IMR-90 (cell line): ENCODE measurements around the gene HDGF. TPM values are rescaled to one million over a fixed set of nuclear protein-coding genes. Genes with fewer than 3 reads are reported as not detected.

Experiments
- ATAC-seq: fragments of 200-7000 bp; cut with Tn5 transposase; 2 replicates; pipeline ENCODE4 v1.9.1; 2020; ENCODE audit warnings: low read depth, mild to moderate bottlenecking, moderate library complexity
- BruUV-seq: library from RNA; stranded (reverse); fragments of 400-500 nt; replicated peaks from 2 replicates; lab custom pipeline; 2021; lab: Mats Ljungman, UMichigan
- CTCF ChIA-PET: fragments of 300-600 bp; formaldehyde crosslinking; extraction: SDS; loops from one replicate; lab custom pipeline; 2021; ENCODE audit warnings: antibody characterized with exemption; lab: Yijun Ruan, JAX
- POLR2A ChIA-PET: fragments of 300-600 bp; sonication (Branson Sonifier 250); formaldehyde crosslinking; loops from one replicate; lab custom pipeline; 2022; ENCODE audit warnings: antibody characterized with exemption; ENCODE audit not compliant: unreplicated experiment; lab: Charles Lee
- DNase-seq: peaks from one replicate; pipeline ENCODE4 v3.0.0; 2013
- H2AFZ ChIP-seq: replicated peaks from 2 replicates; pipeline ENCODE3; 2013; ENCODE audit warnings: low read length, mild to moderate bottlenecking; ENCODE audit not compliant: poor library complexity
- H2AK5ac ChIP-seq: 2 replicates; pipeline ENCODE4 v1.6.1; 2013; ENCODE audit warnings: low read depth, low read length, inconsistent platforms
- H2AK9ac ChIP-seq: replicated peaks from 2 replicates; pipeline ENCODE3; 2013; ENCODE audit warnings: mild to moderate bottlenecking, low read depth, low read length, moderate library complexity; ENCODE audit not compliant: poor library complexity
- H2BK120ac ChIP-seq: 2 replicates; pipeline ENCODE4 v1.6.1; 2013; ENCODE audit warnings: low read depth, low read length, inconsistent platforms
- H2BK15ac ChIP-seq: 3 replicates; pipeline ENCODE4 v1.6.1; 2013; ENCODE audit warnings: low read depth, low read length, inconsistent platforms
- H2BK20ac ChIP-seq: 2 replicates; pipeline ENCODE4 v1.6.1; 2013; ENCODE audit warnings: low read depth, mild to moderate bottlenecking, inconsistent platforms, low read length, moderate library complexity
- H2BK5ac ChIP-seq: 2 replicates; pipeline ENCODE4 v1.6.1; 2013; ENCODE audit warnings: mild to moderate bottlenecking, low read depth, low read length, inconsistent platforms; ENCODE audit not compliant: poor library complexity, severe bottlenecking
- H3K14ac ChIP-seq: replicated peaks from 2 replicates; pipeline ENCODE4 v1.6.1; 2013; ENCODE audit warnings: low read depth, low read length, inconsistent platforms
- H3K18ac ChIP-seq: 2 replicates; pipeline ENCODE4 v1.6.1; 2013; ENCODE audit warnings: low read depth, low read length, control low read depth
- H3K23ac ChIP-seq: 2 replicates; pipeline ENCODE4 v1.6.1; 2013; ENCODE audit warnings: low read depth, low read length, inconsistent platforms
- H3K27ac ChIP-seq: 2 replicates; pipeline ENCODE4 v1.5.1; 2013; ENCODE audit warnings: mild to moderate bottlenecking, control low read depth, low read length; ENCODE audit not compliant: insufficient read depth
- H3K27me3 ChIP-seq: 2 replicates; pipeline ENCODE4 v1.6.1; 2013; ENCODE audit warnings: low read length; ENCODE audit not compliant: control insufficient read depth, insufficient read depth
- H3K36me3 ChIP-seq: 2 replicates; pipeline ENCODE4 v1.6.1; 2013; ENCODE audit warnings: low read length, mixed read lengths; ENCODE audit not compliant: control insufficient read depth, insufficient read depth
- H3K4ac ChIP-seq: 2 replicates; pipeline ENCODE4 v1.6.1; 2013; ENCODE audit warnings: low read depth, low read length, inconsistent platforms
- H3K4me1 ChIP-seq: 2 replicates; pipeline ENCODE4 v1.6.1; 2013; ENCODE audit warnings: low read length, mixed read lengths; ENCODE audit not compliant: control insufficient read depth, insufficient read depth
- H3K4me2 ChIP-seq: 2 replicates; pipeline ENCODE4 v1.6.1; 2013; ENCODE audit warnings: low read depth, mild to moderate bottlenecking, control low read depth, low read length, moderate library complexity
- H3K4me3 ChIP-seq: 2 replicates; pipeline ENCODE4 v1.5.1; 2013; ENCODE audit warnings: low read depth, mild to moderate bottlenecking, control low read depth, low read length, moderate library complexity; ENCODE audit not compliant: insufficient read depth
- H3K56ac ChIP-seq: 2 replicates; pipeline ENCODE4 v1.6.1; 2013; ENCODE audit warnings: low read length, inconsistent platforms; ENCODE audit not compliant: insufficient read depth; ENCODE audit errors: extremely low read depth
- H3K79me1 ChIP-seq, 2 experiments: 2 replicates each; pipeline ENCODE4 v1.6.1; 2013; ENCODE audit warnings: low read length in 2 of 2, inconsistent platforms in 1 of 2, low read depth in 1 of 2
- H3K9ac ChIP-seq: 2 replicates; pipeline ENCODE4 v1.6.1; 2013; ENCODE audit warnings: low read depth, low read length, control low read depth
- H3K9me1 ChIP-seq: 2 replicates; pipeline ENCODE4 v1.6.1; 2013; ENCODE audit warnings: low read length, inconsistent platforms; ENCODE audit not compliant: insufficient read depth
- H3K9me3 ChIP-seq: 2 replicates; pipeline ENCODE4 v1.6.1; 2013; ENCODE audit warnings: low read length; ENCODE audit not compliant: control insufficient read depth, insufficient read depth
- H4K20me1 ChIP-seq: 2 replicates; pipeline ENCODE4 v1.6.1; 2013; ENCODE audit warnings: low read length, inconsistent platforms; ENCODE audit not compliant: insufficient read depth
- H4K5ac ChIP-seq: 2 replicates; pipeline ENCODE4 v1.6.1; 2013; ENCODE audit warnings: mild to moderate bottlenecking, low read depth, low read length, control low read depth
- H4K8ac ChIP-seq, 2 experiments: 2 replicates each; pipeline ENCODE4 v1.6.1; 2013; ENCODE audit warnings: low read depth in 2 of 2, low read length in 2 of 2, control low read depth in 1 of 2, inconsistent platforms in 1 of 2
- H4K91ac ChIP-seq: 2 replicates; pipeline ENCODE4 v1.6.1; 2013; ENCODE audit warnings: low read depth, low read length, inconsistent platforms; ENCODE audit not compliant: insufficient read depth
- BHLHE40 ChIP-seq: fragments of 150-350 bp; IDR thresholded peaks from 2 replicates; pipeline ENCODE4 v1.6.1; 2016; ENCODE audit warnings: mild to moderate bottlenecking, low read depth, low read length
- CHD1 ChIP-seq: IDR thresholded peaks from 2 replicates; pipeline ENCODE4 v1.6.1; 2012; ENCODE audit warnings: low read depth, low read length, improper control_type of control experiment
- MAFK ChIP-seq: IDR thresholded peaks from 2 replicates; pipeline ENCODE4 v1.6.1; 2012; ENCODE audit warnings: low read depth, low read length, improper control_type of control experiment
- MXI1 ChIP-seq: IDR thresholded peaks from 2 replicates; pipeline ENCODE4 v1.6.1; 2012; ENCODE audit warnings: low read depth, mild to moderate bottlenecking, low read length, moderate library complexity, borderline replicate concordance
- POLR2A ChIP-seq: IDR thresholded peaks from 2 replicates; pipeline ENCODE4 v1.6.1; 2012; ENCODE audit warnings: mild to moderate bottlenecking, low read depth, low read length
- RAD21 ChIP-seq: IDR thresholded peaks from 2 replicates; pipeline ENCODE4 v1.6.1; 2012; ENCODE audit warnings: low read length, improper control_type of control experiment
- RCOR1 ChIP-seq: IDR thresholded peaks from 2 replicates; pipeline ENCODE4 v1.6.1; 2012; ENCODE audit warnings: mild to moderate bottlenecking, low read length, improper control_type of control experiment; ENCODE audit not compliant: insufficient replicate concordance
- SMC3 ChIP-seq: fragments of 150-350 bp; IDR thresholded peaks from 2 replicates; pipeline ENCODE4 v1.6.1; 2016; ENCODE audit warnings: low read depth, mild to moderate bottlenecking, antibody characterized with exemption, low read length, moderate library complexity
- whole genome bisulfite sequencing, 2 experiments: methylation state at CpG; one replicate each; pipeline versions ENCODE4 v1.1.5 to v1.1.7; 2013; ENCODE audit warnings: missing lambda C conversion rate in 2 of 2; ENCODE audit not compliant: insufficient read length in 1 of 2; ENCODE audit errors: extremely low coverage in 2 of 2; 5-methylcytosine and 5-hydroxymethylcytosine counted together
- dilution Hi-C: fragments of 300-500 bp; cut with HindIII; formaldehyde crosslinking; loops from one replicate; pipeline ENCODE4 v1.14.3; 2018; ENCODE audit warnings: low sequenced_read_pairs; ENCODE audit not compliant: unreplicated experiment
- in situ Hi-C: fragments of 300-500 bp; cut with MboI; formaldehyde crosslinking; loops from 3 replicates; pipeline ENCODE4 v1.14.3; 2019; ENCODE audit warnings: low sequenced_read_pairs, inconsistent platforms, mixed read lengths
- intact Hi-C: fragments of 100-400 bp; cut with micrococcal nuclease; formaldehyde crosslinking; loops from 2 replicates; pipeline ENCODE4 v1.10.0; 2022
- polyA plus RNA-seq, 3 experiments: library from polyadenylated mRNA; depleted of rRNA; stranded (reverse); fragments of >200 nt; gene quantifications; 2 replicates each; pipeline ENCODE4 v1.2.3, GENCODE V29; 2012; ENCODE audit warnings: low replicate concordance in 1 of 3
- total RNA-seq: library from RNA; depleted of rRNA; stranded (reverse); fragments of >200 nt; gene quantifications from 2 replicates; pipeline ENCODE4 v1.2.3, GENCODE V29; 2012

The HDGF gene
- total and polyA plus RNA-seq, 2 of the 4 experiments (the other 2 are of a cell fraction), result 94.6 to 123 TPM

DNA sequence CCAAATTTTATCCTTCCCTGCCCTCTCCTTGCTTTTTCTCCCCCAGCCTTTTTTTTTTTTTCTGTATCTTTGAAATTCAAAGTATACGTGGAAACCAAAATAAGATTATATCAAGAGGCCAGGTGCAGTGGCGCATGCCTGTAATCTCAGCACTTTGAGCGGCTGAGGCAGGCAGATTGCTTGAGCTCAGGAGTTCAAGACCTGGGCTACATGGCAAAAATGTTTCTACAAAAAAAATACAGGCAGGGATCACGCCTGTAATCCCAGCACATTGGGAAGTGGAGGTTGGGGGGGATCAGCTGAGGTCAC, 9.3 kb upstream of the HDGF start:
- H4K8ac ChIP-seq, result no peak overlapping the region
- no peaks in the 10 kb centered on the region for H3K4me1 ChIP-seq
- intact Hi-C loops, result no loop called here
- no peak overlapping the region for H4K91ac ChIP-seq
- dilution Hi-C loops, result no loop called here
- H2BK15ac ChIP-seq, result no peak overlapping the region
- in situ Hi-C loops, result no loop called here
- no peaks in the 10 kb centered on the region for H3K9me1 ChIP-seq
- no peak overlapping the region for H2BK20ac ChIP-seq
- no peak overlapping the region for H2BK120ac ChIP-seq
- H3K36me3 ChIP-seq, result no peaks in the 10 kb centered on the region
- H2AFZ ChIP-seq, result no peak overlapping the region
- WGBS, 2 experiments, result 90% methylated on average over 2 of the region's 4 CpGs; no CpG with 5 or more reads in 1 of the 2 experiments
- H3K79me1 ChIP-seq, result peaks cover under 1 to 3% of the 10 kb centered on the region in 2 experiments; a peak in 3 of 4 replicates
- H3K27me3 ChIP-seq, result no peaks in the 10 kb centered on the region
- H3K23ac ChIP-seq, result no peak overlapping the region
- BruUV-seq, result no TSS peak
- no peak overlapping the region for H3K18ac ChIP-seq
- ChIA-PET CTCF (no interaction called here), POLR2A (no interaction called here)
- no peak overlapping the region for H2AK9ac ChIP-seq
- no peak overlapping the region for H3K4ac ChIP-seq
- H2BK5ac ChIP-seq, result no peak overlapping the region
- H2AK5ac ChIP-seq, result no peak overlapping the region
- H3K9ac ChIP-seq, result no peak overlapping the region
- H3K14ac ChIP-seq, result no peak overlapping the region
- H4K5ac ChIP-seq, result no peak overlapping the region
- H3K56ac ChIP-seq, result no peak overlapping the region
- H3K9me3 ChIP-seq, result no peaks in the 10 kb centered on the region
- no peak for ATAC-seq
- no peaks in the 10 kb centered on the region for H4K20me1 ChIP-seq
- H3K4me2 ChIP-seq, result no peak overlapping the region
- H3K4me3 ChIP-seq, result no peak overlapping the region
- no peak for DNase-seq
- H3K27ac ChIP-seq, result no peak overlapping the region
- no peak for TF ChIP-seq MAFK
- TF ChIP-seq RCOR1, result no peak
- no peak for TF ChIP-seq BHLHE40
- no peak for TF ChIP-seq CHD1
- TF ChIP-seq POLR2A, result no peak
- no peak for TF ChIP-seq RAD21
- TF ChIP-seq SMC3, result no peak
- TF ChIP-seq MXI1, result no peak
